SJSA1 (cell line): Measurements from ENCODE around the gene LRMDA. TPM values are rescaled to one million over a fixed set of nuclear protein-coding genes. Genes with fewer than 3 reads are reported as not detected.
A peak's percentile ranks its signal among the peaks of the same experiment; 100 is the strongest.
"Not testable (repeated sequence)": the region's sequence is repeated elsewhere in the genome, so short reads cannot be mapped to it uniquely, and the experiment has no call there.

Source experiments
- DNase-seq, 2 experiments: peaks; one replicate each; pipeline ENCODE4 v3.0.0-alpha.2; 2015 to 2020; ENCODE audit warnings: low spot score in 2 of 2, low read depth in 1 of 2
- H3K27ac ChIP-seq: fragments of 250-450 bp; sonication (Bioruptor Pico); 2 replicates; pipeline ENCODE4 v1.5.1; 2020; ENCODE audit warnings: mild to moderate bottlenecking, moderate library complexity
- H3K27me3 ChIP-seq: fragments of 250-450 bp; sonication (Bioruptor Pico); replicated peaks from 2 replicates; pipeline ENCODE4 v1.5.1; 2020; ENCODE audit warnings: mild to moderate bottlenecking, moderate library complexity
- H3K36me3 ChIP-seq: fragments of 250-450 bp; sonication (Bioruptor Pico); 2 replicates; pipeline ENCODE4 v1.5.1; 2020; ENCODE audit warnings: mild to moderate bottlenecking
- H3K4me1 ChIP-seq: fragments of 250-450 bp; sonication (Bioruptor Pico); replicated peaks from 2 replicates; pipeline ENCODE4 v1.6.1; 2021; ENCODE audit warnings: mild to moderate bottlenecking
- H3K4me3 ChIP-seq: fragments of 250-450 bp; sonication (Bioruptor Pico); 2 replicates; pipeline ENCODE4 v1.5.1; 2020; ENCODE audit warnings: mild to moderate bottlenecking
- H3K9me3 ChIP-seq: fragments of 250-450 bp; sonication (Bioruptor Pico); replicated peaks from 2 replicates; pipeline ENCODE4 v1.5.1; 2020; ENCODE audit warnings: mild to moderate bottlenecking
- total RNA-seq: library from RNA; depleted of rRNA; stranded (reverse); fragments of >200 nt; shearing (Covaris generic); gene quantifications from 2 replicates; pipeline ENCODE4 v1.2.3, GENCODE V29; 2014

The LRMDA gene
- total RNA-seq, 1 experiment from 2014 or later = not detected

DNA sequence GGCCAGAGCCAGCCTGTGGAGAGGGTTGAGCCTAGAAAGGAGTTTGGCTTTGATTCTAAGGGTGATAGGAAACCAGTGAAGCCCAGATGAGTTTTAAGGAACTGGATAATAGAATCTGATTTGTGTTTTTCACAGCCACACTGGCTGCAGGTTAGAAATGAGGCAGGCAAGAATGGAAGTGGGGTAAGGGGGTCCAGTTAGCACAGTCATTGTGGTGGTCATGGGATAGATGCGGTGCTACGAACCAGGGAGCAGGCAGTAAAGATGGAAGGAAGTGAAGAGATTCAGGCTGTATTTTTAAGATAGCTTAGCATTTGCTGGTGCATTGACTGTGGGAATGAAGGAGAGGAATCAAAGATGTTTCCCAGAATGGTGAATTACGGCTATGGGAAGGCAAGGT is 322.2 kb downstream of the LRMDA start:
- no peak overlapping the region for H3K27ac ChIP-seq
- no peaks in the 10 kb centered on the region; the same call in 1 of the 2 replicates for H3K27me3 ChIP-seq
- H3K4me1 ChIP-seq = no peaks in the 10 kb centered on the region
- H3K9me3 ChIP-seq = no peaks in the 10 kb centered on the region
- no peak overlapping the region for H3K4me3 ChIP-seq
- H3K36me3 ChIP-seq = no peaks in the 10 kb centered on the region
- DNase-seq = no peak

DNA sequence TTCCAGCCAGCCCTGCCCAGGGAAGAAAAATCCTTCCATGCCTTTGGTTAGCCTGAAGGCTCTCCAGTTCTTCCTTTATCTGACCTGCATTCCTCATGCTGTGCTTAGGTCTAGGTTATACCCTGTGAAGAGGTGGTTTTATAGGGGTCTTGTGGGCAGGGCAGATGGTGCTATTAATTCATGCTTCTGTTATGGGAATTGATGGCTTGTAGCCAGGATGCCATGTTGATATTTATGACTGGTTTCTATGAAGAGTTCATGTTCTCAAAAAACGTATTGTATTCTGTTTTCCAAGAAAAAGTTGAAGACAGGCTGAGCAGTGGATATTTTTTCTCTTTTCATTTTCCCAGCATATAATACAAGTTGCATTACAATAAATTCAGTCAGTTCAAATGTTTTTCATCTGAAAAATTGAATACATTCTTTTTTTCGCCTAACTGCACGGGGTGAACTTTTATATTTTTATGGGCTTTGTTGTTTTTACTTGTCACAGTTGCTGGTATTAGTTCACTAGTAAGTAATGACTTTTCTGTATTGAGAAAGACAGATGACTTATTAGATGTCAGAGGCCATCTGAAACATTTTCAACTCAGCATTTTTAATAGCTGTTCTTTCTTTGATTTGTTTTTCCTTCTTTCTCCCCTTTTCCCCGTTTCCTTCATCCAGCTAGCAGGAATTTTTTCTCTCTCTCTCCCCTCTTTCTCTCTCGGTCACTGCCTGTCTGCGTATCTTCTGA is 322.8 kb downstream of the LRMDA start:
- Histone ChIP-seq H3K27ac (no peak overlapping the region), H3K4me3 (no peak overlapping the region), H3K9me3 (no peaks in the 10 kb centered on the region), H3K36me3 (no peaks in the 10 kb centered on the region), H3K4me1 (no peaks in the 10 kb centered on the region), H3K27me3 (no peaks in the 10 kb centered on the region; the same call in 1 of the 2 replicates)
- DNase-seq = no peak

- no peak for DNase-seq
- no peaks in the 10 kb centered on the region for H3K9me3 ChIP-seq
Observed at GRCh38 chr10:75755528-75755927, 324.1 kb downstream of the LRMDA start.

GRCh38 chr10:75761289-75761688 is 329.9 kb downstream of the LRMDA start:
- H3K36me3 ChIP-seq = no peaks in the 10 kb centered on the region
- no peaks in the 10 kb centered on the region for H3K27me3 ChIP-seq
- no peak overlapping the region for H3K27ac ChIP-seq
- DNase-seq = no peak
- H3K9me3 ChIP-seq = no peaks in the 10 kb centered on the region
- H3K4me1 ChIP-seq = no peaks in the 10 kb centered on the region
- H3K4me3 ChIP-seq = no peak overlapping the region

More at GRCh38 chr10:75755528-75755927, 324.1 kb downstream of the LRMDA start:
- Histone ChIP-seq H3K27ac (no peak overlapping the region), H3K4me1 (no peaks in the 10 kb centered on the region), H3K27me3 (no peaks in the 10 kb centered on the region; the same call in 1 of the 2 replicates), H3K4me3 (no peak overlapping the region), H3K36me3 (no peaks in the 10 kb centered on the region)

DNA sequence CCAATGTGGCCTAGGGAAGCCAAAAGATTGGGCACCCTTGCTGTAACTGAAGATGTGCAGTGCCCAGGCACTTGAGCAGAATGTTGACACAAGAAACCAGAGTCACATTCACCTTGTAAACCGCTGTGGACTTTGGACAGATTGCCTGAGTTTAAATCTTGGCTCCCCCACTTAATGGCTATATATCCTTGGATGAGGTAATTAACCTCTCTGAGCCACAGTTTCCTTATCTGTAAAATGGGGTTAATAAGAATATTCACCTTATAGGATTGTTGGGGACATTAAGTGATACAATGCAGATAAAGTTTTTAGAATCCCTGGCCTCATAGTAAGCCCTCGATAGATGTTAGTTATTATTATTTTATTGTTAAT is 331.0 kb downstream of the LRMDA start:
- Histone ChIP-seq H3K27ac (no peak overlapping the region), H3K27me3 (no peaks in the 10 kb centered on the region), H3K9me3 (no peaks in the 10 kb centered on the region), H3K4me3 (no peak overlapping the region), H3K4me1 (no peaks in the 10 kb centered on the region), H3K36me3 (no peaks in the 10 kb centered on the region)
- DNase-seq = no peak

- Histone ChIP-seq H3K27me3 (no peaks in the 10 kb centered on the region), H3K4me3 (no peak overlapping the region), H3K4me1 (no peaks in the 10 kb centered on the region), H3K9me3 (no peaks in the 10 kb centered on the region), H3K36me3 (no peaks in the 10 kb centered on the region), H3K27ac (no peak overlapping the region)
- DNase-seq = no peak
Observed at GRCh38 chr10:75763652-75764051, 332.2 kb downstream of the LRMDA start.

DNA sequence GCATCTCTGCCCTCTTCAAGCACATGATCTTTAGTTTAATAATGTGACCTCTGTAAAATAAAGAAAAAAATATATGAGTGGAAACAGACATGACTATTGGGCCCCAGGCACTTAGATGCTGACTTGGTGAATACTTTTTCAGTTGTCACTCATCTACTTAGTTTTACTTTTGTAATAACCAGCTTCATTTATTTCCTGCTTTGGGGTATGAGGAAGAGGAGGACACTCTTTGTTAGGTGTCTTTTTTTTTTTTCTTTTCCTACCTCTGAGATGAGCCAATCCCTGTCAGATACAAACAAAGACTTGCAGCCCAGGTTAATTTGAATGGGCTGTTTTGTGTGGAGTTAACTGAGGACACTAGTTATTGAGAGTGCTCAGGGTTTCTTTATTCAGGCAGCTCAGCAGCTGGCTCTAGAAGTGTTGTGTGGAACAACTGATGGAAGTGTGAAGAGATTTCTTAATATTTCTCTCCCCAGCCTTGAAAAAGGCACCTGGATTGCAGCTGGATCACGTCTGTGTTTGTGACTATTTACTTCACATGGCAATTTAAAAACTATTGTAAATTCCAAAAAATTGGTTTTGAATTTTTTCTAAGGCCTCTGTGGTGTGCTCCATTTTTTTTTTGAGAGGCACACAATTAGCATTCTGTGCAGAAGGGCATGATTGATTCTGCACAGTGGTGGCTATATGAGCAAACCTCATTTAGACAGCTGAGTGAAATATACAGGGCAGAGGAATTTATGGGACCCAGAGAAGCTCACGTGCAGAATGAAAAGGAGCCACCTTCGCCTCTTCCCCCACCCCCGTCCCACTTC is 333.8 kb downstream of the LRMDA start:
- Histone ChIP-seq H3K27ac (no peak overlapping the region), H3K4me3 (no peak overlapping the region), H3K9me3 (no peaks in the 10 kb centered on the region), H3K27me3 (no peaks in the 10 kb centered on the region), H3K36me3 (no peaks in the 10 kb centered on the region), H3K4me1 (no peaks in the 10 kb centered on the region)
- DNase-seq = no peak

DNA sequence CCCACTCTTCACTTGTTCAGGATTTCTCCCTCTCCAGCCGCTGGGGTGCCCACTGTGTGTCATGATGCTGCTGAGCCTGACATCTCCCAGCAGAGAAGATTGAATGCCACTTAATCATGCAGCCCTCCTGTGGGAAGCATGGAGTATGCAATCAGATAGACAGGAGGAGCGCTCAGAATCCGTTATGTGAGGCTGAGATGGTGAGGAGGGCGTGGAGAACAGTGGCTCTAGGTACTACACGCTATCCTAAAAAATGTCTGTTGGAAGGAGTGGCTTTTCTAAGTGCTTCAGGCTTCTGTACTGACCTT is 334.3 kb downstream of the LRMDA start:
- Histone ChIP-seq H3K36me3 (no peaks in the 10 kb centered on the region), H3K4me3 (no peak overlapping the region), H3K27me3 (no peaks in the 10 kb centered on the region), H3K9me3 (no peaks in the 10 kb centered on the region), H3K4me1 (no peaks in the 10 kb centered on the region), H3K27ac (no peak overlapping the region)
- DNase-seq = no peak

DNA sequence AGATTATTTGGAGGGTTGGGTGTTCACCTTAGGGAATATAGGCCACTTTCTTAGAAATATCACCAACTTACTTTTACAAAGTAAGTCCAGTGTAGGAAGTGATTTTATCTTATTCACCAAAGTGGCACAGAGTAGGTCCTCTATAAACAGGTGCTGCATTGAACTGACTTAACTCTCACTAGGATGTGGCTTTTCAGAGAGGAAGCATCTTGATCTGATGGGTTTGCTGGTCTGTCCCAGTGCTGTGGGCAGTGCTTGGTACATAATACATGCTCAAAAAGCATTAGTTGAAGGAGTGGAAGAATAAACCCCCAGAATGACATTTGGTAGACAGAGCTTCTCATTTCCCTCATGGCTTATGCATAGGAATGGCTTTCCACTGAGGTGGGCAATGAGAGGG is 334.7 kb downstream of the LRMDA start:
- DNase-seq = no peak
- no peak overlapping the region for H3K27ac ChIP-seq

DNA sequence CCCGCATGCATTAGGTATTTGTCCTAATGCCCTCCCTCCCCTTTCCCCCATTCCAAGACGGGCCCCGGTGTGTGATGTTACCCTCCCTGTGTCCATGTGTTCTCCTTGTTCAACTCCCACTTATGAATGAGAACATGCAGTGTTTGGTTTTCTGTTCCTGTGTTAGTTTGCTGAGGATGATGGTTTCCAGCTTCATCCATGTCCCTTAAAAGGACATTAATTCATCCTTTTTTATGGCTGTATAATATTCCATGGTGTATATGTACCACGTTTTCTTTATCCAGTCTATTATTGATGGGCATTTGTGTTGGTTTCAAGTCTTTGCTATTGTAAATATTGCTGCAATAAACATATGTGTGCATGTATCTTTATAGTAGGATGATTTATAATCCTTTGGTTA is 335.3 kb downstream of the LRMDA start:
- H3K4me3 ChIP-seq, H3K27ac ChIP-seq, H3K4me1 ChIP-seq, H3K27me3 ChIP-seq, H3K36me3 ChIP-seq, H3K9me3 ChIP-seq, DNase-seq: not testable (repeated sequence)

More for the DNA sequence above, 334.7 kb downstream of the LRMDA start:
- Histone ChIP-seq H3K27me3 (no peaks in the 10 kb centered on the region), H3K9me3 (no peaks in the 10 kb centered on the region), H3K4me3 (no peak overlapping the region), H3K36me3 (no peaks in the 10 kb centered on the region), H3K4me1 (no peaks in the 10 kb centered on the region)

- H3K4me3 ChIP-seq = no peak overlapping the region
- H3K4me1 ChIP-seq = no peaks in the 10 kb centered on the region
- no peak for DNase-seq
- H3K9me3 ChIP-seq = no peaks in the 10 kb centered on the region
- H3K36me3 ChIP-seq = no peaks in the 10 kb centered on the region
- H3K27me3 ChIP-seq = no peaks in the 10 kb centered on the region
- H3K27ac ChIP-seq = no peak overlapping the region
Observed at GRCh38 chr10:75770626-75771081, 339.2 kb downstream of the LRMDA start.

GRCh38 chr10:75771606-75772005 is 340.2 kb downstream of the LRMDA start:
- H3K27me3 ChIP-seq = no peaks in the 10 kb centered on the region
- DNase-seq = no peak
- no peak overlapping the region for H3K27ac ChIP-seq
- no peak overlapping the region for H3K4me3 ChIP-seq
- H3K36me3 ChIP-seq = no peaks in the 10 kb centered on the region
- H3K9me3 ChIP-seq = no peaks in the 10 kb centered on the region
- H3K4me1 ChIP-seq = no peaks in the 10 kb centered on the region

- Histone ChIP-seq H3K4me1 (no peaks in the 10 kb centered on the region), H3K4me3 (peak overlapping the region; percentile 21), H3K27me3 (no peaks in the 10 kb centered on the region), H3K27ac (peak overlapping the region; percentile 45; the same call in 1 of the 2 replicates), H3K36me3 (no peaks in the 10 kb centered on the region), H3K9me3 (no peaks in the 10 kb centered on the region)
- DNase-seq = peak in 1 of 2 experiments; percentile 25
Observed at GRCh38 chr10:75772153-75772887, 340.9 kb downstream of the LRMDA start.
